ENCODE data around the gene LMAN2L.

The LMAN2L gene

GRCh38 chr2:96716388-96716787 is 23.5 kb downstream of the LMAN2L start:
- DNase-seq (ENCODE audit: low spot score), result no peak
- in situ Hi-C loops (cut with MboI; ENCODE audit: low pct_unique_long_range_greater_than_20kb, low sequenced_read_pairs, unreplicated experiment), result no loop called here
- TF ChIP-seq CTCF (IDR thresholded peaks at IDR 0.05; ENCODE audit: extremely low read depth, insufficient read depth, missing control alignments), result no peak

GRCh38 chr2:96715658-96716057 is 24.2 kb downstream of the LMAN2L start:
- no peak for TF ChIP-seq CTCF (IDR thresholded peaks at IDR 0.05; ENCODE audit: extremely low read depth, insufficient read depth, missing control alignments)
- no peak for DNase-seq (ENCODE audit: low spot score)
- in situ Hi-C loops (cut with MboI; ENCODE audit: low pct_unique_long_range_greater_than_20kb, low sequenced_read_pairs, unreplicated experiment), result no loop called here

GRCh38 chr2:96710985-96711384 is 28.9 kb downstream of the LMAN2L start:
- in situ Hi-C loops (cut with MboI; ENCODE audit: low pct_unique_long_range_greater_than_20kb, low sequenced_read_pairs, unreplicated experiment), result no loop called here
- TF ChIP-seq CTCF (IDR thresholded peaks at IDR 0.05; ENCODE audit: extremely low read depth, insufficient read depth, missing control alignments), result no peak
- no peak for DNase-seq (ENCODE audit: low spot score)

GRCh38 chr2:96703021-96703751 is 36.7 kb downstream of the LMAN2L start:
- no peak for DNase-seq (ENCODE audit: low spot score)
- in situ Hi-C loops (cut with MboI; ENCODE audit: low pct_unique_long_range_greater_than_20kb, low sequenced_read_pairs, unreplicated experiment), result no loop called here
- no peak for TF ChIP-seq CTCF (IDR thresholded peaks at IDR 0.05; ENCODE audit: extremely low read depth, insufficient read depth, missing control alignments)

GRCh38 chr2:96702098-96702785 is 37.6 kb downstream of the LMAN2L start:
- in situ Hi-C loops (cut with MboI; ENCODE audit: low pct_unique_long_range_greater_than_20kb, low sequenced_read_pairs, unreplicated experiment), result no loop called here
- no peak for DNase-seq (ENCODE audit: low spot score)
- no peak for TF ChIP-seq CTCF (IDR thresholded peaks at IDR 0.05; ENCODE audit: extremely low read depth, insufficient read depth, missing control alignments)

- in situ Hi-C loops (cut with MboI; ENCODE audit: low pct_unique_long_range_greater_than_20kb, low sequenced_read_pairs, unreplicated experiment), result no loop called here
Measured at GRCh38 chr2:96701636-96702035, 38.2 kb downstream of the LMAN2L start.

More at GRCh38 chr2:96701636-96702035, 38.2 kb downstream of the LMAN2L start:
- no peak for TF ChIP-seq CTCF (IDR thresholded peaks at IDR 0.05; ENCODE audit: extremely low read depth, insufficient read depth, missing control alignments)
- DNase-seq (ENCODE audit: low spot score), result no peak

Measured in GM13977 (cell line).